Measurements from ENCODE around the gene ICA1. TPM values are rescaled to one million over a fixed set of nuclear protein-coding genes. Genes with fewer than 3 reads are reported as not detected.
"Not testable (repeated sequence)": the region's sequence is repeated elsewhere in the genome, so short reads cannot be mapped to it uniquely, and the experiment has no call there.

Gene ICA1
- total RNA-seq, 1 experiment from 2014 or later, result not detected

DNA sequence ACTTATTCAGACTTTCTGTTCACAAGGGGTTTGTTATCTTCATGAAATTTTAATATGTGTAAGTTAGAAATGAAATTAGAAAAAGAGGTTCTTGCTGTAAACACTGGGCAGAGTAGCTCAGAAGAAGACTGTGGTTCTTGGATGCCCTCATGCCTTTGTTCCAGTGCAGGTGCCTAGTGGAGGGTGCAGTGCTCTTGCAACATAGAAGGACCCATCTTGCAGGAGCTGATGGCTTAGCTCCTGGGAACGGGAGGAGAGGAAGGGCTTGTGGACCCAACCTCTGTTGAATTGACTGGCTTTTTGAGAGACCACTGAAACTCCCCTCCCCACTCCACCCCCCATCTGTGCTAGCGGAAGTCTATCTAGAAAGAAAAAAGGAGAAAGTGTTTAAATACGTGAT is 176.5 kb downstream of the ICA1 start:
- H3K9me3 ChIP-seq (replicated peaks), result no peaks in the 10 kb centered on the region
- no peaks in the 10 kb centered on the region for H3K4me1 ChIP-seq
- H3K4me3 ChIP-seq, result no peak overlapping the region
- H3K27ac ChIP-seq, result no peak overlapping the region
- DNase-seq, result no peak
- H3K27me3 ChIP-seq, result no peaks in the 10 kb centered on the region
- no peaks in the 10 kb centered on the region for H3K36me3 ChIP-seq

DNA sequence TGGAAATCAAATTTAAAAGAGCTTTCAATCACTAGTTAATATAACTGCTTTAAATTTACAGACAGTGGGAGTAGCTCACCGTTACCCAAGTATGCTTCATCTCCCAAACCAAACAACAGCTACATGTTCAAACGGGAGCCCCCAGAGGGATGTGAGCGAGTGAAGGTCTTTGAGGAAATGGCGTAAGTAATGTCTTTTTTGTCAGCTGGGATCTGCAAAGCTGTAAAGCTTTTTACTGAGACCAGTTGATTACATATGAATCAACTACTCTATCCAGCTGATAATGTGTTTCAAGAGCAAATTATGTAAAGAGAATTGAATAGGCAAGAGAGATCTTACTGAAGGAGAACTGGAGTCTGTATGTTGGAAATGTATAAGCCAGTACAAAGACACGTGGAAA is 177.1 kb downstream of the ICA1 start:
- no peak overlapping the region for H3K27ac ChIP-seq
- H3K36me3 ChIP-seq, result no peaks in the 10 kb centered on the region
- H3K4me1 ChIP-seq, result no peaks in the 10 kb centered on the region
- H3K4me3 ChIP-seq, result no peak overlapping the region
- H3K27me3 ChIP-seq, result no peaks in the 10 kb centered on the region
- no peak for DNase-seq
- H3K9me3 ChIP-seq (replicated peaks), result no peaks in the 10 kb centered on the region

DNA sequence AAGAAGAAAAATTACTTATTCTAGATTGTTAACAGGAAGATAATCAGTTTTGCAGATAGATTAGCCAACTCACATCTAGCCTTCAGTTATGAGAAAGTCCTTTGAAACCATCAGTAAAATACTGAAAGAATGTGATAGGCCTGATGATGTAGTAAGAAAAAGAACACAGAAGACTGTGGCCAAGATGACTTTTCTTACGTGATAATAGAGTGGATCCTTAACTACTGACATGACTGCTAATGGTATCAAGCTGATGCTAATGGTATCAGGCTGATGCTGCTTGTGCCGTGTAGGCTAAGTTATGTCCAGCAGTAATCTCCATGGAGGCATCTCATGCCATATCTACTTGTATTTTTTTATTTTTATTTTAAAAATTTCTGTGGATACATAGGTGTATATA is 179.2 kb downstream of the ICA1 start:
- H3K36me3 ChIP-seq, result no peaks in the 10 kb centered on the region
- no peak for DNase-seq
- no peaks in the 10 kb centered on the region for H3K27me3 ChIP-seq

DNA sequence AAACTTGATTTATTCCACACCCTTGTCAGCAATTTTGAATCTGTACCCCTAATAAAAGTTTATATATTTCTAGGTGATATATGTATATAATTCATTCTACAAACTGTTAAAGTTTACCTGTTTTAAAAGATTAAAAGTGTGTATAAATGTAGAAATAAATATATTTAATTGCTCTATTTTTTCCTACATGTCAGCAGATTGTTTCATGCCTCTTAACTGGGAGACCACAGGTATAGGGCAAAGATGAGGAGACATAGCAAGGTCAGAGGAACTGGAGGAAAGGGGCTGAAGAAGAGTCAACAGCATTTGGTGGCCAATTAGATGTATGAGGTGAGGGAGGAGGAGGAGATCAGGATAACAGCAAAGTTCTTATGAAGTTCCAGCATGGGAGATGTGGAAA is 183.5 kb downstream of the ICA1 start:
- Histone ChIP-seq H3K36me3 (no peaks in the 10 kb centered on the region), H3K27me3 (no peaks in the 10 kb centered on the region), H3K27ac (no peak overlapping the region), H3K4me1 (no peaks in the 10 kb centered on the region), H3K9me3 (replicated peaks) (no peaks in the 10 kb centered on the region), H3K4me3 (no peak overlapping the region)
- no peak for DNase-seq

More for the DNA sequence above, 179.2 kb downstream of the ICA1 start:
- Histone ChIP-seq H3K9me3 (replicated peaks) (no peaks in the 10 kb centered on the region), H3K27ac (no peak overlapping the region), H3K4me1 (no peaks in the 10 kb centered on the region), H3K4me3 (no peak overlapping the region)

DNA sequence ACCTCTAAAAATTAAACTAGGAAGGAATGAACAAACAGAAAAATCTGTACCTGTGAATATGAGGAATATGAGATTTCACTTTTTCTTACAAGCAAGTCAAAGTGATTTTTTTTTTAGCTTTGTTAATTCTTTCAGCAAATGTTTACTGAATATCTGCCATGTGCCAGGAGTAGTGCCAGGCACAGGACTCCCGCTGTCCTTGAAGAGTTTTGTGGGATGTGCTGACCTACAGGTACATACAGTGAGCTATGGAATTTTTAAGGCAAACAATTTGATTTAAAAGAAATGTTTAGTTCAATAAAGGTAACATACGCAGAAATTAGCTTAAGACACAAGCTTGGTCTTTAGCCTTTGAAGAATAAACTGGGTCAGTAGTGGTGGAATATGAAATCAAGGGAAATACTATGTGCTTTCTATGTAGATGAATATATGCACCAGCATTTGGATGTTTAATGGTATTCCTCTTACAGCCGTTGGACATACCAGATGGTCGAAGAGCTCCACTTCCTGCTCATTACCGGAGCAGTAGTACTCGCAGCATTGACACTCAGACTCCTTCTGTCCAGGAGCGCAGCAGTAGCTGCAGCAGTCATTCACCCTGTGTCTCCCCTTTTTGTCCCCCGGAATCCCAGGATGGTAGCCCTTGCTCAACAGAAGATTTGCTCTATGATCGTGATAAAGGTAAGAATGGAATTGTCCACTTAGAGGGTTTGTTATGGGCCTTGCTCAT is 191.4 kb downstream of the ICA1 start:
- Histone ChIP-seq H3K4me1 (no peaks in the 10 kb centered on the region), H3K4me3 (no peak overlapping the region), H3K9me3 (replicated peaks) (no peaks in the 10 kb centered on the region), H3K36me3 (no peaks in the 10 kb centered on the region; the same call in 1 of the 2 replicates), H3K27me3 (no peaks in the 10 kb centered on the region), H3K27ac (no peak overlapping the region)
- DNase-seq, result no peak

DNA sequence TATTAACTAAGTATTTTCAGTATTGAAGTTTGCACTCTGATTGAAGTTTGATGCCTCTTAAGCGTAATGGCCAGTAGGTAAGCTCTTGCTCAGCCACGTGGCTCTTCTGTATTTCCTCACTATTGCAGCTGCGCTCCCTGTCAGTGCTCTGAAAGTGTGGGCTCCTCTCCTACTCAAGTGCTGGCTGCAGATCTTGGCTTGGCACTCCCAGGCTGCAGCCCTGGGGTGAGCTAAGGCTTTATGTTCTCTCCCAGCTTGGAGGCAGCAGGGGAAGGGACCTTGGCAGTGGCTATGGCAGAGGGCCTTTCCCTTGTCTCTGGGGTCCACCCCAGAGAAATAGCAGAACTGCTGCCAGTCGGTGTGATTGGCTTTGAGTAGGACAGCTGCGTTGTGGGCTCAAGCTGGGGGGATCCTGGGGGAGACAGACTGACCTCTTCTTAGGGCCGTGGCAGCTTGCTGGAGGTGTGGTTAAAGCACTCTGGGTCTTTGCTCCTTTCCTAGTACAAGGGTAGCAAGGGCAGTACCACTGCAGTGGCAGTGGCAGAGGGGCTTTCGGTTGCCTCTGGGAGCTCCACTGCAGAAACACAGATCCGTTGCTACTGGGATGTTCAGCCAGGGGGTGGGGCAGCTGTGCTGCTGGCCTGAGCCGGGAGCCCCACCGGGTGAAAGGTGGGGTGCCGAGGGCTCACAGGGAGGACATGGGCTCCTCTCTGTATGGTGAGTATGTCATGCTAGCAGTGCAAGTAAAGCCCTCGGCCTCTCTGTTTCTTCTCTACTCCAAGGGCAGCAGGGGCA is 192.9 kb downstream of the ICA1 start:
- no peak overlapping the region for H3K4me3 ChIP-seq
- no peak for DNase-seq
- H3K9me3 ChIP-seq (replicated peaks), result no peaks in the 10 kb centered on the region

DNA sequence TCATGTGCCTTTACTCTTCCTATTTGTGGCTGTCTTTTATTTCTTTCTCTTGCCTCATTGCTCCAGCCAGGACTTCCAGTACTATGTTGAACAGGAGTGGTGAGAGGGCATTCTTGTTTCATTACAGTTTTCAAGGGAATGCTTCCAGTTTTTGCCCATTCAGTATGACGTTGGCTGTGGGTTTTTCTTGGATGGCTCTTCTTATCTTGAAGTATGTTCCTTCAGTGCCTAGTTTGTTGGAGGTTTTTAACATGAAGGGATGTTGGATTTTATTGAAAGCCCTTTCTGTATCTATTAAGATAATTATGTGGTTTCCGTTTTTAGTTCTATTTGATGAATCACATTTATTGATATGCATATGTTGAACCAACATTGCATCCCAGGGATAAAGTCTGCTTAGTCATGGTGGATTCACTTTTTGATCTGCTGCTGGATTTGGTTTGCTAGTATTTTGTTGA is 196.6 kb downstream of the ICA1 start:
- Histone ChIP-seq H3K9me3 (replicated peaks) (no peaks in the 10 kb centered on the region), H3K36me3 (no peaks in the 10 kb centered on the region), H3K27me3 (no peaks in the 10 kb centered on the region), H3K4me1 (no peaks in the 10 kb centered on the region), H3K4me3 (no peak overlapping the region), H3K27ac (no peak overlapping the region)
- no peak for DNase-seq

More for the DNA sequence above, 192.9 kb downstream of the ICA1 start:
- H3K4me1 ChIP-seq, result no peaks in the 10 kb centered on the region
- H3K27me3 ChIP-seq, result no peaks in the 10 kb centered on the region
- H3K36me3 ChIP-seq, result no peaks in the 10 kb centered on the region; the same call in 1 of the 2 replicates
- no peak overlapping the region for H3K27ac ChIP-seq

DNA sequence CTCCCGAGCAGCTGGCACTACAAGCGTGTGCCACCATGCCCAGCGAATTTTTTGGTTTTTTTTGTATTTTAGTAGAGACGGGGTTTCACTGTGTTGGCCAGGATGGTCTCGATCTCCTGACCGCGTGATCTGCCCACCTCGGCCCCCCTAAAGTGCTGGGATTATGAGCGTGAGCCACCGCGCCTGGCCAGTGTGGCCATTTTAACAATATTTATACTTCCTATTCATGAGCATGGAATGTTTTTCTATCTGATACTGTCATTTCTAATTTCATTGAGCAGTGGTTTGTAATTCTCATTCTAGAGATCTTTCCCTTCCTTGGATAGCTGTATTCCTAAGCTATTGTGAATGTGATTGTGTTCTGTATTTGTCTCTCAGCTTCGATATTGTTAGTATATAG is 197.1 kb downstream of the ICA1 start:
- Histone ChIP-seq H3K9me3 (replicated peaks) (no peaks in the 10 kb centered on the region), H3K4me3 (no peak overlapping the region), H3K27me3 (no peaks in the 10 kb centered on the region), H3K4me1 (no peaks in the 10 kb centered on the region), H3K36me3 (no peaks in the 10 kb centered on the region), H3K27ac (no peak overlapping the region)
- no peak for DNase-seq

DNA sequence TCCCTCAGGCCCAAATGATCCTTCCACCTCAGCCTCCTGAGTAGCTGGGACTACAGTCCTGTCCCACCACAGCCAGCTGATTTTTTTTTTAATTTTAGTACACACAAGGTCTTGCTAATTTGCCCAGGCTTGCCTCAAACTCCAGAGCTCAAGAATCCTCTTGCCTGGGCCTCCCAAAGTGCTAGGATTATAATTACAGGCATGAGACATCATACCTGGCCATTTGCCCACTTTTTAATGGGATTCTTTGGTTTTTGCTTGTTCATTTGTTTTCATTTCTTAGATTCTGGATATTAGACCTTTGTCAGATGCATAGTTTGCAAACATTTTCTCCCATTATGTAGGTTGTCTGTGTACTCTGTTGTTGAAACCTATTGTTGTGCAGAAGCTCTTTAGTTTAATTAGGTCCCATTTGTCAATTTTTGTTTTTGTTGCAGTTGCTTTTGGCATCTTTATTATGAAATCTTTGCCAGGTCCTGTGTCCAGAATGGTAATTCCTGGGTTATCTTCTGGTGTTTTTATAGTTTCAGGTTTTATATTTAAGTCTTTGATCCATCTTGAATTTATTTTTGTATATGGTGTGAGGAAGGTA is 198.2 kb downstream of the ICA1 start:
- H3K4me3 ChIP-seq, result no peak overlapping the region
- no peaks in the 10 kb centered on the region for H3K36me3 ChIP-seq
- no peaks in the 10 kb centered on the region for H3K9me3 ChIP-seq (replicated peaks)
- H3K27me3 ChIP-seq, result no peaks in the 10 kb centered on the region
- peak in 1 of 2 experiments; percentile 22 for DNase-seq
- H3K4me1 ChIP-seq, result no peaks in the 10 kb centered on the region
- H3K27ac ChIP-seq, result no peak overlapping the region

DNA sequence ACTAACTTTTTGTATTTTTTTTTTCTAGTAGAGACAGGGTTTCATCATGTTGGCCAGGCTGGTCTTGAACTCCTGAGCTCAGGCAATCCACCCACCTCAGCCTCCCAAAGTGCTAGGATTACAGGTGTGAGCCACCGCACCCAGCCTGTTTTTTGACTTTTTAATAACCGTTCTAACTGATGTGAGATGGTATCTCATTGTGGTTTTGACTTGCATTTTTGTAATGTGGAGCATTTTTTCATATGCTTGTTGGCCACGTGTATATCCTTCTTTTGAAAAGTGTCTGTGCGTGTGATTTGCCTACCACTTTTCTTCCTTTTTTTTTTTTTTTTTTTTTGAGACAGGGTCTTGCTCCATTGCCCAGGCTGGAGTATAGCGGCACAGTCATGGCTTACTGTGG is 198.7 kb downstream of the ICA1 start:
- not testable (repeated sequence) for H3K36me3 ChIP-seq; H3K27ac ChIP-seq; DNase-seq; H3K9me3 ChIP-seq (replicated peaks); H3K27me3 ChIP-seq; H3K4me1 ChIP-seq; H3K4me3 ChIP-seq

Other genes starting within 250 kb of the ICA1 start
- not detected in 2 replicates for gene NXPH1, start 171.4 kb upstream of the ICA1 start, total RNA-seq (2014; rRNA removed; shearing (Covaris generic))

Data from SJCRH30 (cell line).